Measurements from ENCODE around the gene VEZF1.

DNA sequence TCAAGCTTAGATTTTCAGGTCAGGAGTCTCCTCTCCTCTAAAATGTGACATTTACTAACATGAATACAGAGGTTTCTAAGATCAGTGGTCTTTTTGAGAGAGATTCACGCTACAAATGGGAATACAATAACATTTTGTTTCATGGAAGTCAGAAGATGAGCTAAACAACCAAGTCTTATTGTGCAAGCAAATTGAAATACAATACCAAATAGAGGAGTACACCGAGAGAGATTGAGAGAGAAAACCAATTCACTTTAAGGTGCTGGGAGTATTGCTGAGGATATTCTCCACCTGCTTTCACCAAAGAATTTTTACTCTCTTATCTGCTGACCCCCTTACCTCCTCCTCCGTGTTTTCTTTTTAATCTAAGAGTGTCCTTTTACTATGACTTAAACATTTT, 11.5 kb downstream of the VEZF1 start:
- TF ChIP-seq, protein P1, sequence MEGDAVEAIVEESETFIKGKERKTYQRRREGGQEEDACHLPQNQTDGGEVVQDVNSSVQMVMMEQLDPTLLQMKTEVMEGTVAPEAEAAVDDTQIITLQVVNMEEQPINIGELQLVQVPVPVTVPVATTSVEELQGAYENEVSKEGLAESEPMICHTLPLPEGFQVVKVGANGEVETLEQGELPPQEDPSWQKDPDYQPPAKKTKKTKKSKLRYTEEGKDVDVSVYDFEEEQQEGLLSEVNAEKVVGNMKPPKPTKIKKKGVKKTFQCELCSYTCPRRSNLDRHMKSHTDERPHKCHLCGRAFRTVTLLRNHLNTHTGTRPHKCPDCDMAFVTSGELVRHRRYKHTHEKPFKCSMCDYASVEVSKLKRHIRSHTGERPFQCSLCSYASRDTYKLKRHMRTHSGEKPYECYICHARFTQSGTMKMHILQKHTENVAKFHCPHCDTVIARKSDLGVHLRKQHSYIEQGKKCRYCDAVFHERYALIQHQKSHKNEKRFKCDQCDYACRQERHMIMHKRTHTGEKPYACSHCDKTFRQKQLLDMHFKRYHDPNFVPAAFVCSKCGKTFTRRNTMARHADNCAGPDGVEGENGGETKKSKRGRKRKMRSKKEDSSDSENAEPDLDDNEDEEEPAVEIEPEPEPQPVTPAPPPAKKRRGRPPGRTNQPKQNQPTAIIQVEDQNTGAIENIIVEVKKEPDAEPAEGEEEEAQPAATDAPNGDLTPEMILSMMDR (IDR thresholded peaks at IDR 0.05), result no peak
- TF ChIP-seq POLR2A (IDR thresholded peaks at IDR 0.05), result no peak

Data from thyroid gland (tissue), 4 donors.